Gastrocnemius medialis (tissue), 4 donors: ENCODE measurements around the gene CALY.

ENCODE experiments used
- CTCF ChIP-seq, 5 experiments: fragments of 450-650 bp in 3 of 5; fragments of 200-600 bp in 2 of 5; sonication (generic) in 2 of 5; IDR thresholded peaks in 4 of 5; conservative IDR thresholded peaks in 1 of 5; 1 replicate in 4 of 5; 2 replicates in 1 of 5; pipeline ENCODE4 v1.5.1; 2016 to 2019; ENCODE audit warnings: antibody characterized with exemption in 5 of 5, mild to moderate bottlenecking in 3 of 5, moderate library complexity in 3 of 5
- POLR2A ChIP-seq, 2 donors: fragments of 450-650 bp; IDR thresholded peaks; one replicate each; pipeline ENCODE4 v1.6.1; 2017; ENCODE audit warnings: antibody characterized with exemption in 2 of 2, mild to moderate bottlenecking in 2 of 2, moderate library complexity in 2 of 2

GRCh38 chr10:133351408-133352318 is 15.0 kb upstream of the CALY start:
- TF ChIP-seq CTCF (IDR thresholded peaks at IDR 0.05 in 4 of 5, conservative IDR thresholded peaks at IDR 0.05 in 1 of 5) (no peak), POLR2A (IDR thresholded peaks at IDR 0.05) (no peak)
